HG03159 (cell line): Measurements from ENCODE around the gene BRD3.

Experiments
- ATAC-seq: cut with Tn5 transposase; IDR thresholded peaks from one replicate; pipeline ENCODE4 v1.9.1; 2021; ENCODE audit warnings: mild to moderate bottlenecking, moderate library complexity; ENCODE audit not compliant: unreplicated experiment

The BRD3 gene

DNA sequence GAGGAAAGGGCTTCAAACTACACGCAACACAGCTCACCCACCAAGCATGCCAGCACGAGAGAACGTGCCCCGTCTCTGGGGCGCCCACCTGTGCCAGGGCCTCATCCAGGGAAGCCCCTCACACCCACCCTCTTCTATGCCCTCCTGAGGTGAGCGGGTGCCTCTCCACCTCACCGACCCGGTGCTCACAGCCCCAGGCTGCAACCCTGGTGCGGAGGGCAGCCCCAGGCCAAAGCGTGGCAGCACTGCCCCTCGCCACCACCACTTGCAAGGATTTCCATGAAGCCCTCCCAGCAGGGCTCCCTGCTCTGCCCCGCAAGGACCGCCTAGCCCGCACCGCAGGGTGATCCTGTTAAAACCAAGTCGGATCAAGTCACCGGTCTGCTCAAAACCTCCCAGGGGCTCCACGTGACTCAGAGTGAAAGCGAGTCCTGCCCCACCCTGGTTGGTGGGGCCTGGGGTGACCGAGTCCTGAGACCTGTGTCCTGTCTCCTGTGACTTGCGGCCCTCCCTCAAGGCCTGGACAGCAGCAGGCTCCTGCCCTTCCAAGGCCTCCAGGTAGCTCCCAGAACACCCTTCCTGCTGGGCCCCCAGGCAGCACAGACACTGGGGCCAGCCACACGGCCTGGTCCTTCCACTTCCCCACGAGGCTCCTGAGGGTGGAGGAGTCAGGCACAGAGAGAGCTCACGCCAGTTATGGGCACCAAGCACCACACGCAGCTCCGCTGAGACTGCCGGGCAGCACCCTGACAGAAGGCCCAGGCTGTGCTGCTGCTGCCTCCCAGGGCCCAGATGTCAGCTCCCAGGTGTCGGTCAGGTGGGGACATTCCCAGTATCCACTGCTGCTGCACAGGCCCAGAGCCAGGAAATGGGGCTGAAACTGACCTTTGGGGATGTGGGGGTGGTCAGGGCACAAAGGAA, 12.7 kb downstream of the BRD3 start:
- no peak for ATAC-seq

- no peak for ATAC-seq
Measured at GRCh38 chr9:134053941-134054761, 13.7 kb downstream of the BRD3 start.

DNA sequence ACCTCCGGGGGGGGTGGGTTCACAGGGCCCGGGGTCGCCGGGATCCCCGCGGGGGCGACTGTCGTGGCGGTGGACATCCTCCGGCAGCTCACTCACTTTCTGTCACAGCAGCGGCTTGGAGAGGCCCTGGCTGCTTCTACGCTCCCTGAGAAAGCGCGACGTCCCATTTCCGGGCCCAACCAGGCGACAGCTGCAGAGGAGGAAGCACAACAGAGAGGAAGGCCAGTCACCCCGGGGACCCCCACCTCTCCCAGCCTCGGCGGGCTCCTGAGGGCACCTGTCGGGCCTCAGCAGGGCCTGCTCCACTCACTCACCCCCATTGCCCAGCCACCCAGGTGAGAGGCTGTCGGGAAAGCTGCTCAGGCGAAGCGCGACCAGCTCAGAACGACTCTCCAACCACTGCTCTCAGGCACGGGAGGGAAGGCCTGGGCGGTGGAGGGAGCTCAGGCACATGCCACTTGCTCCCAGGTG, 14.4 kb downstream of the BRD3 start:
- ATAC-seq: no peak

- no peak for ATAC-seq
Measured at GRCh38 chr9:134052941-134053340, 14.9 kb downstream of the BRD3 start.

GRCh38 chr9:134052491-134052890, 15.3 kb downstream of the BRD3 start:
- no peak for ATAC-seq

DNA sequence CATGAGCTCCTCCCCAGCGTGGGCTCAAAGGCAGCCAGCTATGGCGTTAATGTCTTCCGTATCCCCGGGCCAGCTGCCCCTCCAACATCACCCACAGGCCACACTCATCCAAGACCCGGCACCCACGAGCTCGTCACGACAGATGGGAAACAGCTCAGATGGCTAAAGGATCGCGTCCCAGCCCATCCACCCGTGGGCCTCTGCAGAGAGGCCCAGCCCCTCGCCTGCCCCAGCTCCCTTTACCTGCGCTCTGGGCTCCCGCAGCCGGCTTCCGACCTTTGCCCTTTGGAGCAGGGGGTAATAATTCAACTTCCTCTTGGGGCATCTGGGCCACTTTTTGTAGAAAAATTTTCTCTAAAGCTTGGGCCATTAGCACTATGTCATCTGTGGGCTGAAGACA, 16.5 kb downstream of the BRD3 start:
- no peak for ATAC-seq

DNA sequence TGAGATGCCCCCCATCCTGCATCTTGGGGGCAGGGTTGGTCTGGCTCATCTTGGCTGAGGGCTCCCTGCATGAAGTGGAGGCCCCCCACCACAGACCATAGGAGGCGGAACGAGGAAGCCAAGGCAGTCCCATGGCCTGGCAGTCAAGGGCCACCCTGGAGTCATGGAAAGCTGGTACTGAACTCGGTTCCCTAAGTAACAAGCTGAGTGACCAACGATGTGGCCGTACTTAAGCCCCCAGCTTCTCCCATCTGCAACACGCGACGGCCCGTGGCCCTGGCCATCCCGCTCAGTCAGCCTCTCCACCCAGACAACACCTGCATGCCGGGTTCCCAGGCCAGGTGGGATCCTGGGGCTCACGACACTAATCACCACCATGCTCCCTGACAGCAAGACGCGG, 17.1 kb downstream of the BRD3 start:
- ATAC-seq: no peak

DNA sequence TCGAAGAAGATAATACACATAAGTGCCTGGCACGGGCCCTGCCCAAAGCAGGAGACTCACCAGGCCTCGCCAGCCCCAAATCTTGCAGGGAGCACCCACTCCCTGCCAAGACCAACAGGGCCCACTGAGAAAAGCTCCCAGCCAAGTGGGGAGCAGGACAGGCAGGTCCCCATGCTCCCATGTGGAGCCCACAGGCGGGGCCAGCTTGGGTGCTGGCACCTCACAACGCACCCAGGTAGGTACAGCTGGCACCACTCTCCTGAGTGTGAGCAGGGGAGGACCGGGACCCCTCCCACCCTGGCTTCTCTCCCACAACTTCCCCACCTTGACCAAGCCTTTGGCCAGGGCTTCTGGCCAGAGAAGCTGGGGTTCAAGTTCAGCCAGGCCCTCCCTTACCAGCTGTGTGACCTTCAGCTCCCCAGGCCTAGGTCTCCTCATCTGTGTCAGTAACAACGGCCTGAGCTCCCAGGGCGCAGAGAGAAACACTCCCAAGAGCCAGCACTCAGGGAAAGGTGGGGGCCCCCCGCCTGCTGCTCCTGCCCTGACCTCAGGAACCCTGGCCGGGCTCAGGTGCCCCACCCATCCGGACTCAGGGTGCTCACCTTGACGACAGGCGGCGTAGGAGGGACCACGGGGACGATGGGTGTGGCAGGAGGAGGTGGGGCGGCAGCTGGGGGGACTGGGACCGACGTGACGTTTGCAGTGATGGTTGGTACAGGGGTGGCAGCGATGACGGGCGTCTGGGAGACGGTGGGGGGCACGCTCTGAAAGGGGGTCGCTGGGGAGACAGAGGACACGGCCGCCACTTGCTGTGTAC, 17.8 kb downstream of the BRD3 start:
- no peak for ATAC-seq

DNA sequence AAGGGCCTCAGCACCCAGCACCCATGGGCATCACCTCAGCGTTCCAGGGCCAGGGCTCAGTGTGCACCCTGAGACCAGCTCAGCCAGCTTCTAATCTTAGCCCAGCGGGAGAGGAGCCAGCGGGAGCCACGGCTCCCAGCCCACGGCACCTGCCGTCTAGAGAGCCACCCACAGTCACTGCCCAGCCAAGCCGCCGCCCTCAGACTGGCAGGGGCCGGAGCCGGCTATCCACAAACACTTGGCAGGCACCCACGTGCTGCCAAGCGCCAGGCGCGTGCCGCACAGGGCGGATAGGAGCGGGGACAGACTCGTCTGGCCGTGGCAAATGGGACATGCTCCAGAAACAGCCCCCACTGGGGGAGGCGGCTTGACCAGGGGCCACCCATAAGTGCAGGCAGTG, 18.6 kb downstream of the BRD3 start:
- ATAC-seq: no peak

- ATAC-seq: no peak
Measured at GRCh38 chr9:134048582-134048968, 19.3 kb downstream of the BRD3 start.

DNA sequence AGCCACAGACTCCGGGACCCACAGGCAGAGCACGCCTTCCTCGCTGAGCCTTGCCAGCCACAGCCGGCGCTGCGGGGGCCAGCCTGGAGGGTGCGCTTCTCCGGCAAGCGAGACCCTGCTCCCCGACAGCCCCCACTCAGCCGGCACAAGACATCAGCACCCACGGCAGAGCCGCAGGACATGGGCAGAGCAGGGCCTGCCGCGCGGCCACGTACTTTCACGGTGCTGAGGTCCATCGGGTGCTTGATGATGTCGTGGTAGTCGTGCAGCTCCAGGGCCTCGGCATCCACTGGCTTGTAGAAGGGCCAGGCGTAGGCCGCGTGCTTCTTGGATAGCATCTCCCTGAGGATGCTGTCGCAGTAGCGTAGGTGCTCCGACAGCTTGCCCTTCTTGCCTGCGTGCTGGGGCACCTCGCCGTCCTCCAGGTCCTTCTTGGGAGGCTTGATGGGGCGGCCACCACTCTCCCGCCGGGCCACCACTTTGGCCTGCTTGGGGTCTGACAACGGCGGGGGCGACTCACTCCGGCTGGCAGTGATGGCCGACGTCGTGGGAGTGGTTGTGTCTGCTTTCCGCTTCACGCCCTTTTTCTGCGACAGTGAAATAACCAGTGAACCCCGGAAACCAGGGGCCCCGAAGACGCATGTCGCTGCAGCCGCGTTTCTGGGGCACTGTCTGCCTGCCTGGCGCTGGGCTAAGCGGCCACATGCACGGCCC, 19.8 kb downstream of the BRD3 start:
- ATAC-seq: no peak

DNA sequence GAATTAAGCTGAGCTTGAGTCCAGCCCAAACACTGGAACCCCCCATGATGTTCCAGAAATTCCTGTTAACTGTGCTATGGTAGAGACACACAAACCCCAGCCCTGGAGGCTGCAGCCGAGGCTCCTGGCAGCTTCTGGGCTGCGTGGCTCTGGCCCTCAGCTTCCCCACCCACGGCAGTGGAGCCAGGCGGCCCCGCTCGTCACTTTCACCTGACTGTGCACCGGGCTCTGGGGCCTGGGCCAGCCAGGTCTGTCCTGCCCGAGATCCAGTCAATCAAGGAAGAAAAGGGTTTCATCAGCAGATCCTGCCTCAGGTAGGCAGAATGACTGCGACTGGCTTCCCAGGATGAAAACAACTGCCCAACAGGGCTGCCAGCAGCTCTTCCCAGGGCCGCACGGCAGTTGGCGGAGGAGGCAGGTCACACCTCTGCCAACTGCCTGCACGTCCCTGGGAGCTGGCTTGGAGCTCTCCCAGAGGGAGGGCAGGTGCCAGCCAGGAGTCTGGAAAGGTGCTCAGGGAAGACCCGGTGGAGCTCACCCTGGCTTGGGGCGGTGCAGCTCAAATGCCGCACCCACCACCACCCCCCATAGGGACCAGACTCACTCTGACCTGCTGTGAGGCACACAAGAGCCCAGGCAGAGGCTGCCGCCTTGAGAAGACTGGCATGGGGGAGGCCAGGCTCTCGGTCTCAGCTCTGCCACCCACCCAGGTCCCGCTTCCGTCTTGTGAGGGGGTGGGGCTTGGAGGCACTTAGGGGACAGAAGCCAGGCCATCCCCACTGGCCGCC, 20.7 kb downstream of the BRD3 start:
- no peak for ATAC-seq

DNA sequence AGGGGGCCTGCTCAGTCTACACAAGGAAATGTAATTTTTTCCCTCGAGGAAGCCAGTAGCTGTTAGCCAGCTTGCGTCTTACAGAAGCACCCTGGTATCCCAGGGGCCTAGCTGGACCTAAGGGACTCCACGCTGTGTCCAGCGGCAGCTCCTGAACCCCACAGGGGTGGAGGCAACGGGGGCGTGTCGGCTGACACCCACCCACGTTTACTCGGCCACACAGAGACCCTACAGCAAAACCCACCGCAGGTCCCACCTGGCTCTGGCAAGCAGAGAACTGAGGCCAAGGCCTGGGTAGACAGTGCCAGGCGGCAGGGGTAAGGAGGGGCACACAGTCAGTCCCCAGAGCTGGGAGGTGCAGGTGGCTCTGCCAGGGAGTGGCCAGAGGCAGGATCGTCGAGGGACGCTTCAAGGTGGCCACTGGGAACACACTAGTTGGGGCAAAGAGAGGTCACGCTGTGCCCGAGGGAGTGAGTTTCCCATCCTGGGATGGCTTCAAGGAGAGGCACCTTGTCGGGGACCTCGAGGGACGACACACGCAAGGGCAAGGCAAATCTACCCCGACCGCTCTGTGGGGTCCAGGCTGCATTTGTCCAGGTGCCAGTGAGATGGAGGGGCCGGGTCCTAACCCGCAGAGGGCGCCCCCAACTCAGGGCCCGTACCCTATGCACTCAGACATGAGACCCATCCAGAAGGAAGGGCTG, 21.8 kb downstream of the BRD3 start:
- ATAC-seq: no peak

GRCh38 chr9:134044944-134045343, 22.9 kb downstream of the BRD3 start:
- no peak for ATAC-seq

GRCh38 chr9:134043531-134043988, 24.3 kb downstream of the BRD3 start:
- no peak for ATAC-seq

DNA sequence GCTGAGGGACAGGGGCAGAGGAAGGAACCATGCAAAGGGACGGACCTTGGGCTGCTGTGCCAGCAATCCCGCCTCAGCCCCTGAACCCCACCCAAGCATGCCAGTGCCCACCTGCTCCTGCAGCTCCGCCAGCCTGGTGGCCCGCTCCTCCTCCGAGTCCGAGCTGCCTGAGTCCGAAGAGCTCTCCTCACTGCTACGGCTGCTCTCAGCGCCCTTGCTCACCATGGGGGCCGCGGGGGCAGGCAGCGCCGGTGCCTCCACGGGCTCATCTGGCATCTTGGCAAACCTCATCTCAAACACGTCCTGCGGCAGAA, 26.2 kb downstream of the BRD3 start:
- ATAC-seq: no peak

- ATAC-seq: no peak
Measured at GRCh38 chr9:134040781-134041648, 26.8 kb downstream of the BRD3 start.

- no peak for ATAC-seq
Measured at GRCh38 chr9:134040176-134040565, 27.7 kb downstream of the BRD3 start.
